DMS53 (cell line): Measurements from ENCODE around the gene ARHGAP8.
"Not testable (repeated sequence)": the region's sequence is repeated elsewhere in the genome, so short reads cannot be mapped to it uniquely, and the experiment has no call there.

Experiments
- DNase-seq: peaks from one replicate; lab custom pipeline; 2025; lab: John Stamatoyannopoulos, UW

ARHGAP8 gene

DNA sequence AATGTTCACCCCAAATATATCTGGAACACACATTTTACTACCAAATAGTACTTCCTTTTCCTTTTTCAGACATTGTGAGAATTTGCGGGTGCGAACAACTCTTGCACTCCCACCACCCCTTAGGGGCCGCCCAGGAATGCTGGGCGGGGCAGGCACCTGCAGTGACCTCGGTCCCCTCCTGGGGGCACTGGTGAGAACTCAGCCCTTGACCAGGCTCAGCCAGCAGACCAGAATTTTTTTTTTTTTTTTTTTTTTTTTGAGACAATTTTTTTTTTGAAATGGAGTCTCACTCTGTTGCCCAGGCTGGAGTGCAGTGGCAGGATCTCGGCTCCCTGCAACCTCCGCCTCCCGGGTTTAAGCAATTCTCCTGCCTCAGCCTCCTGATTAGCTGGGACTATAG is 75.8 kb downstream of the ARHGAP8 start:
- peak; percentile 47 for DNase-seq

DNA sequence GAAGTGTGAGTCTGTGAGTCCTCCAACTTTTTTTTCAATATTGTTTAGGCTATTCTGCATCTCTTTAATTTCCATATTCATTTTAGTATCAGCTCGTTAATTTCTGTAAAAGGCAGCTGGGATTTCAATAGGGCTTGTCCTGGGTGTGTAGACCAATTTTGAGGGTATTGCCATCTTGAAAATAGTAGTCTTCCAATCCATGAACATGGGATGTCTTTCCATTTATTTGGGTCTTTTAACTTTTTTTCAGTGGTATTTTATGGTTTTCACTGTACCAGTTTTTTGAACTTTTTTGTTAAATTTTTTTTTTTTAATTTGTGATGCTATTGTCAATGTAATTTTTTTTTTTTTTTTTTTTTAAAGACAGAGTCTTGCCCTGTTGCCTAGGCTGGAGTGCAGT is 79.5 kb downstream of the ARHGAP8 start:
- no peak for DNase-seq

DNA sequence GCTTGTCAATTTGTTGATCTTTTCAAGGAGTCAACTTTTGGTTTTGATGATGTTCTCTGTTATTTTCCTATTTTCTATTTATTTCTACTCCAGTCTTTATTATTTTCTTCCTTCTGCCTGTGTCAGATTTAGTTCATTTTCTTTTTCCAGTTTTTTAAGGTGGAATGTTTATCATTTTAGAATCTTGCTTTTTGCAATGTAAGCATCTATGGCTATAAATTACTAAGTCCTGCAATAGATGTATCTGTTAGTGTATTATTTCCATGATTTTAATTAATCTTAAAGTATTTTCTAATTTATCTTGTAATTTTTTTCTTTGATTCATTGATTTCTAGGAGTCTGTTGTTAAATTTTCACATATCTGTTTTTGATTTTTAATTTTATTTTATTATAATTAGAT is 81.7 kb downstream of the ARHGAP8 start:
- no peak for DNase-seq

DNA sequence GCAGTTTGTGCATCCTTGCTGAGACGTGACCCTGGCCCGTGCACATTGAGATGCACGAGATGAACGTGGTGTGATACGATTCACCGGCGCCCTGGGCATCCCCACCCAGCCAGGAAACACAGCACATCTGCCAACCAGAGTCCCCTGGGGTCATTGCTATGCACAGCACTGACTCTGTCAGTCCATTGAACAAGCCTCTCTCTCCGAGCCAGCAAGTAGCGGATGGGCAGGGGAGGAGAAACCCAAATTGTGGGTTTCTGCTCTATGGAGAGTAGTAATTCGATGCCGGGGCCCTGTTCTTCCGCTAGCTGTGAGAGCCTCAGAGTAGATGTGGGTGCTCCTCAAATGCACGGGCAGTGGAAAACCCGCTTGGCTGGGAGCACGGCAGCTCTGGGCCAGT is 85.1 kb downstream of the ARHGAP8 start:
- no peak for DNase-seq

DNA sequence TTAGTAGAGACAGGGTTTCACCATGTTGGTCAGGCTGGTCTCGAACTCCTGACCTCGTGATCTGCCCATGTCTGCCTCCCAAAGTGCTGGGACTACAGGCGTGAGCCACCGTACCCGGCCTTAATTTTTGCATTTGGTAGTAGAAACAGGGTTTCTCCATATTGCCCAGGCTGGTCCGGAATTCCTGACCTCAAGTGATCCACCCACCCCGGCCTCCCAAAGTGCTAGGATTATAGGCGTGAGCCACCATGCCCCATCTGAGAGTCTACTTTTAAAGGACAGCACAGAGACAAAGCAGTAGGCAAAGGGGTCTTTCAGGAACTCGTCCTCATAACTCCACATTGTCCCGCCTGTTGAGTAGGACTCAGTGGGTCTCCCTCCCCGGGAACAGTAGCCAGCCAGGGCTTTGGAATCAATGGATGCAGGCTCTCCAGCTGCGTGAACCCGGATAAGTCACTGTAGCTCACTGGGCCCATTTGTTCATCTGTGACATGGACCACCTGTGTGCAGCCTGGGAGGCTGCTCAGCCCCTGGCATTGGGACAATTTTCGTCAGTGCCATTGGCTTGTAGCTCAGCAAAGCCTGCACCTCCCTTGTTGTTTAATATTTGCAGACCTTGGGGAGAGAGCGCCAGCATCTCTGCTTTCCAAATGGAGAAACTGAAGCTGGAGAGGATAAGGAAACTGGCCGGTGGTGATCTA is 86.1 kb downstream of the ARHGAP8 start:
- no peak for DNase-seq

DNA sequence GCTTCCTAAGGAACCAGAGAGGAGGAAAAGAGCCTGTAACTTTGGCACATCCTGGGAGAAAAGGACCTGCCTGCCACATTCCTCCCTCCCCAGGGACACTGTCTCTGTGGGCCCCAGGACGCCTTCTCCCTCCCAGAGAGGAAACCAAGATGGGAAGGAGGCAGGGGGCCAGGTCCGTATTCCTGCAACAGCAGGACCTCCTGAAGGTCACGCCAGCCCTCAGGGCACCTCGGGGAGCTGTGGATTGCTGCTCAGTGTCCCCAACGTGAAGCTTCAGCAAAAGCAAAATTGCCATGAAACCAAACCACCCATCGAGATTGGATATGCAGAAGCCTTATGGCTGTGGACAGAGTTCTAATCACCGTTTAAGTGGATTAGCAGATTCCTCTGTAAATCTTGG is 86.7 kb downstream of the ARHGAP8 start:
- DNase-seq, result no peak

DNA sequence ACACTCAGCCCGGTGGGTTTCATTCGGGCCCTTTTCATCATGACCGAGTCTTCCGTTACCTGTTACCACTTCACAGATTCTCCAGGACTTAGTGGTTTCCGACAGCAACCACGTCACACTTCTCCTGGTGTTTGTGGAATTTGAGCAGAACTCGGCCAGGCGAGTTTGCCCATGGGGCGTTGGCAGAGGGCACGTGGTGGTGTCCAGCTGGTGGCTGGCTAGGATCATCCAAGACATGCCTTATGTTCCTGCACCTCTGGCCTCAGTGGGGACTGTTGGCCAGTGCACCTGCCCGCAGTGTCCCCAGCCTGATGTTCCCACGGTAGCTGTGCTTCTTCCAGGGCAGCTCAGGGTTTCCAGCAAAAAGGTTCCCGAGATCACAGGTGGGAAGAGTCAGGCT is 87.3 kb downstream of the ARHGAP8 start:
- DNase-seq, result no peak

DNA sequence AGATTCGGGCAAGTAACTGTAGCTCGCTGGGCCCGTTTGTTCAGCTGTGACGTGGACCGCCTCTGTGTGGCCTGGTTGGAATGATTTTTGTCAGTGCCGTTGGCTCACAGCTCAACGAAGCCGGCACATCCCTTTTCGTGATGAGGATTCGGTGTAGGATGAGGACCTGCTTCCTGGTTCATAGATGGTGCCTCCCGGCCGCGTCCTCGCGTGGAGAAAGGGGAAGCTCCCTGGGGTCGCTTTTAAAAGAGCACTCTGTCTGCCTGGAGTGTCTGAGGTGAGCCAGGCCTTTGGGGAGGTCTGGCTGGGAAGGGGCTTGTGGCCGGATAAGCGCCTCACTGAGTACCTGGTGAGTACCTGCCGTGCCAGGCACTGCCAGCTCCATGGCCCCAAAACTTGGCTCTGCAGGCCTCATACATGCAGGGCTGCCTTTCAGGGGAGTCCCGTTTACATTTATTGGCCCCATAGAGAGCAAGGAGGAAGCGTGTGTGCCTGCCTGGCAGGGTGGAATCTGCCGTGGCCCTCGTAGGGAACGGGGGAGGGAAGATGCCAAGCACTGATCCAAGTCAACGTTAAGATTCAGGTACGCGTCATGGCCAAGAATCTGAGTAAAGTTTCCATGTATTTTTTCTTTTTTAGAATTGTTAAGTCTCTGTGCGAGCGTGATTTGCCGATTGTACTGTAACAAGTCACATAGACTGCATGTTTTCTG is 88.4 kb downstream of the ARHGAP8 start:
- no peak for DNase-seq

DNA sequence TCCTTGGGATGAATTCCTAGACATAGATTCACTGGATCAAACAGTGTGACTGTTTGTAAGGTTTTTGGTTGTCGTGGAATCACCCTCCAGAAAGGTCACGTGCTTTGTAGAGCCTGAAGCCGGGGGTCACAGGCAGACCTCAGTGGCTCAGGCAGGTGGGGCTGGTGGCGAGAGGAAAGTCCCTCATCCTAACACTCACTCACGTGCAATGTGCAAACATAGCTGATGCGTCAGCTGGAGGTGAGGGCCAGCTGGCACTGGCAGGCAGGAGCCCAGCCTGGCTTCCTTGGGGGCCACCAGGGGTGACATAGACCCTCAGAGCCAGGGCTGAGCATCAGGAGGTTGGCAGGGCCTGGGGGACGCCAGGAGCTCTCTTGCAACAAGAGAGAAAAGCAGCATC is 90.0 kb downstream of the ARHGAP8 start:
- DNase-seq, result peak; percentile 65

DNA sequence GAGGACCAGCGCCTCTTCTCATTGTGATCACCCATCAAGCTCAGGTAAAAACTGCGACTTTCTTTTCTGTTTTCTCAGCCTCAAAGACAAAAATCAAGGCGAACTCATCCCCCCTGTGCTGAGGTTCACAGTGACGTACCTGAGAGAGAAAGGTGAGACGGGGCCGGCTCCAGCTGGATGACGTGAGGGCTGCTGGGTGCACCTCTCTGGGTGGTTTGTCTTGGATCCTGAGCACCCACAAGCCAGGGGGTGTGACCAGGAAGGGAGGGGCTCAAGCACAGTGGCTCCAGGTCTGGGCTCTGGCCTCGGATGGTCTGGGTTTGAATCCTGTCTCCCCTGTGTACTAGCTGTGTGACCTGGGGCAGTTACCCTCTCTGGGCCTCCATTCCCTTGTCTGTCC is 92.8 kb downstream of the ARHGAP8 start:
- no peak for DNase-seq

DNA sequence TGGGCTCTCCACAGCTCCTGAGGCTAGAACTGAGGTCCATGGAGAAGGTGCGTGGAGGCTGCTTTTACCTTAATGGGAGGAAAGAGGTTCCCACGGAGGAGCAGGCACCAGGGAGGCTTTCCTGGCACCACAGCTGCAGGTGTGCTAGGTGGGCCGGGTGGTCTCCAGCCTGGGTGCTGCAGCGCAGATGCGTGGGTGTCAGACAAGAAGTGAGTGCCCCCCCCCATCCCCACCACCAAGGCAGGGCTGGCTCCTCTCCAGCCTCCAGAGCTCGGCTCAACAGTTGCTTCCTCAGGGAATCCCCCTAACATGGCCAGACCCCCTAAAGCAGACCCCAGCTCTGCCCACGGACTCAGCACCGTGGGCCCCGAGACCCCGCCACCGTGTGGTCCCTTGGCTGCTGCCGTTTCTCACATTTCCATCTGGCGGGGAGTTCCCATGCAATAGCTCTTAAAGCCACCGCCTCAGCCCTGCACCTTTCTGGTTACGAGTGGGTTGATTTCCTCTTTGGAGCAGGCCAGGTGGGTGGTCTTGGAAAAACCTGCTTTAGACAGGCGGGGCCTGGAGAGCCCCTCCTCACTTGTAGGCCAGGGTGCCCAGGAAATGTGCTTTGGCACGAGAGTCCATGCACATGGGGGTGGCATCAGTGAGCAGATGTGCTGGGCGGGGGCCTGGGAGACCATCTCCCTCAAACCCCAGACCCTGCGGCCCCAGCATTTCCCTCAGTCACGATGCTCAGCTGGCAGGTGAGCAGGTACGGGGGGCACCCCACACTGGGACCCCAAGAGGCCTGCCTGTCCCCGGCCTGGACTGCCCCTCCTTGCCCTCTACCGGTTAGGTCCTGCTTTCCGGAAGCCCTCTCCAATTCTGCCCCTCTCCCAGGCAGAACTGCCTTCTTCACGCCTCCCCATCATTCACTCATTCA is 93.7 kb downstream of the ARHGAP8 start:
- DNase-seq, result no peak

DNA sequence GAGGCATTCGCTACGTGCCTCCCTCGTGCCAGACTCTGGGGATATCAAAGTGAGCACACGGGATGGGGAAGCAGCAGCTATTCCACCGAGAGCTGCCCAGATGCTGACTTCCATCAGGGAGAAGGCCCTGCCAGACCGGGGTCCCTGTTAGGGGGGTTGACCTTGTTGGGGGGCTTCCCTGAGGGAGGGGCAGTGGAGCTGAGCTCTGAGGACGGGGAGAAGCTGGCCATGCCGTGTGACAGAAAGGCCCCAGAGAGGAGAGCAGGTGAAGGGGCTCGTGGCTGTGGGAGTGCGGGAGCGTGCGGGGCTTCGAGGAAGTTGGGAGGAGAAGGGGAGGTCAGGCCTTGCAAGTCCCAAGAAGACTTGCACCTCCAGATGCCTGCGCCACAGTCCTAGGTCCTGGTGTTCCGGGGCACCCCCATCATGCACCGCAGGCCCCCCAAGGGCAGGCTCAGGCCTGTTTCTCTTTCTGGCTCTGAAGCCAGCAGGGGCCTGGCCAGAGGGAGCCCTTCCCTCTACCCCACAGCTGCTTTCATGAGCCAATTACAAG is 94.4 kb downstream of the ARHGAP8 start:
- no peak for DNase-seq

DNA sequence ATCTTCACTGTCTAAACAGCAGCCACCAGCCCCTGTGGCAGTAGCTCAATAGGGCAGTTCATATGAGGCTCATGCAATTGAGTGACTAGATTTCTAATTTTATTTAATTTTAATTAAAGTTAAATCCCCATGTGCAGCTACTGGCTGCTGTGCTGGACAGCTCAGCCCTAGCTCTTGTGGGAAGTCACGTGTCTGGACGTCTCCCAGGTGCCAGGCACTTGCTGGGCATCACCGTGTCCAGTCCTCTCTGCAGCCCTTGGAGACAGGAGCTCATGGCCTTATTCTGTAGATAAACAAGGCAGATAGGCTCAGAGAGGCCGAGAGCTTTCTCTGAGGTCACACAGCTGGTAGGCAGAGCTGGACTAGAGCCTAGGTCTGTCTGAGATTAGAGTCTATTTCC is 95.0 kb downstream of the ARHGAP8 start:
- no peak for DNase-seq

DNA sequence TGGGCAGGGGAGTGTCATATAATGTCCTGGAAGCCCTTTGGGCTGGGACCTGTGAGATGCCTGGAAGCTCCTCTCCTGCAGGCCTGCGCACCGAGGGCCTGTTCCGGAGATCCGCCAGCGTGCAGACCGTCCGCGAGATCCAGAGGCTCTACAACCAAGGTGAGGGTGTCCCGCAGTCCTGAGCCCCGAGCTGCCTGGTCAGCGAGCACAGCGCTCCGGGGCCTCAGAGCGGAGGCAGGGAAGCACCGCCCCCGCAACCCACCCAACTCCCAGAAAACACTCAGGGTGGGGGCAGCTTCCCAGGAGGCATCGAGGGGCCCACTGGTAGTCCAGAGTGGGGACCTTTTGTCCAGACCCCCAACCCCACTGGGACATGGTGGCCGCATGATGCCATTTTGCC is 95.5 kb downstream of the ARHGAP8 start:
- no peak for DNase-seq

DNA sequence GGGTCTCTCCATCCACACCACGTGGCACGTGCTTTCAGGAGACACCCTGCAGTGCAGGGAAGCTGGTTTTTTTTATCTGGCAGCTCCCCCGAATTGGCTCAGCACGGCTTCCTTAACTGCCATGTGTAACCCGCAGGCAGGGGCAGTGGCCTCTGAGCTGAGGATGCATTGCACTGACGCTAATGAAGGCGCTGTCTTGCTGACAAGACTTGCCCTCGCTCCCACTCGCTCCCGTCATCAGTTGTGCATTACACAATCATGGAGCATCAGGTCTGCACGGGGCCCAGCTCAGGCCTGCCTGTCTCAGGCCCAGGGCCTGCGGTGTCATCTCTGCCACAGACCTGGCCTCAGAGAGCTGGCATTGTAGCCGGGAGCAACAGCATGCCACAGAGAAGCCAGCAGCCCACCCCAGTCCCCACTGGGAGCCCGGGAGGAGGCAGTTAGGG is 95.9 kb downstream of the ARHGAP8 start:
- DNase-seq, result no peak

DNA sequence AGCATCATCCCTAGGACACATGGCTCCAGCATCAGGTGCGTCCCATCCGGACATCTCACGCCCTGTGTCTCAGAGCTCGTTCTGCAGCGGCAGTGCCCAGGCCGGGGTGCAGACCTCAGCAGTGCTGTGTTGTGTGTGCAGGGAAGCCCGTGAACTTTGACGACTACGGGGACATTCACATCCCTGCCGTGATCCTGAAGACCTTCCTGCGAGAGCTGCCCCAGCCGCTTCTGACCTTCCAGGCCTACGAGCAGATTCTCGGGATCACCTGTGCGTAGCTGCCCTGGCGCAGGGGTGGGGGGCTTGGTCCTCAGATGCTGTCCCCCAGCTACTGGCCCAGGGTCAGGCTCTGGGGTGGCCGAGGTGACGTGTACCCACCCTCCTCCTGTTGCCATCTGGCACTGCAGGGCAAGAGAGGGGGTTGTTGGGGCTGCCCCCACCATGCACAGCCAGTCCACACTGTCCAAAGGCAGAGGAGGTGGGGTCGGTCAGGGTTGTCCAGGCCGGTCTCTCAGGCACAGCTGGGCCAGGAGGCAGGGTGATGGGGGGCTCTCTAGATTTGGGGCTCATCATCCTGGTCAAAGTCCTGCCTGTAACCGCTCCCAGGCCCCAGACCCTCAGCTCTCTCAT is 96.5 kb downstream of the ARHGAP8 start:
- no peak for DNase-seq

DNA sequence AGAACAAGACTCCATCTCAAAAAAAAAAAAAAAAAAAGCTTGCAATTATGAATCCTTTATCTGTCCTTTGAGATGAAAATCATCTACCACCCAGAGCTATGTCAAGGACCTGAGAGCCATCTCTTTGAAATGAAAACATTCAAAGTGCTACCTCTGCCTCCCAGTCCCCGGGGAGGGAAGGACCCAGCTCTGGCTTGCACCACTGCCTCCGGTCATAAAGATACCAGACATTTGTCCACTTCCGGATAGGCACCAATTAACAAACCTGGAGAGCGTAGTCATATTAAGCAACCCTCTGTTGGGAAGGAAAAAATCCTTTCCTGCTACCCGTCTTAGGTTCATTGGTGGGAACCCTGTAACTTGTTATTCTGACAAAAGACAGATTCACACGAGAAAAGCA is 98.6 kb downstream of the ARHGAP8 start:
- DNase-seq, result no peak

DNA sequence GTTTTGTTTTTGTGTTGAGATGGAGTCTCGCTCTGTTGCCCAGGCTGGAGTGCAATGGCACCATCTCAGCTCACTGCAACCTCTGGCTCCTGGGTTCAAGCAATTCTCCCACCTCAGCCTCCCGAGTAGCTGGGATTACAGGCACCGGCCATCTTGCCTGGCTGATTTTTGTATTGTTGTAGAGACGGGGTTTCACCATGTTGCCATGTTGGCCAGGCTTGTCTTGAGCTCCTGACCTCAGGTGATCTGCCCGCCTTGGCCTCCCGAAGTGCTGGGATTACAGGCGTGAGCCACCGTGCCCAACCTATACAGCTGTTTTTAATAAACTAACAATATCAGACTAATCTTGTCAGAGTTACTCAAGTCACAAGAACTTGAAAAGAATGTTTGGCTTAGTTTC is 102.3 kb downstream of the ARHGAP8 start:
- not testable (repeated sequence) for DNase-seq

DNA sequence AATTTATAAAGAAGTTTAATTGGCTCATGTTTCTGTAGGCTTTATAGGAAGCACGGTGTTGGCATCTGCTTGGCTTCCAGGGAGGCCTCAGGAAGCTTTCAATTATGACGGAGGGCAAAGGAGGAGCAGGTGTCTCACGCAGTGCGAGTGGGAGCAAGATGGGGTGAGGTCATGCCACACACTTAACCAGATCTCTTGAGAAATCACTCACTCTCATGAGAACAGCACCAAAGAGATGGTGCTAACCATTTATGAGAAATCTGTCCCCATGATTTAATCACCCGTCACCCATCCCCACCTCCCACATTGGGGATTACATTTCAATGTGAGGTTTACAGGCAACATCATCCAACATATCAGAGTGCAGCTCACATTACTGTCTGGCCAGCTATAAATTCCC is 103.5 kb downstream of the ARHGAP8 start:
- no peak for DNase-seq

DNA sequence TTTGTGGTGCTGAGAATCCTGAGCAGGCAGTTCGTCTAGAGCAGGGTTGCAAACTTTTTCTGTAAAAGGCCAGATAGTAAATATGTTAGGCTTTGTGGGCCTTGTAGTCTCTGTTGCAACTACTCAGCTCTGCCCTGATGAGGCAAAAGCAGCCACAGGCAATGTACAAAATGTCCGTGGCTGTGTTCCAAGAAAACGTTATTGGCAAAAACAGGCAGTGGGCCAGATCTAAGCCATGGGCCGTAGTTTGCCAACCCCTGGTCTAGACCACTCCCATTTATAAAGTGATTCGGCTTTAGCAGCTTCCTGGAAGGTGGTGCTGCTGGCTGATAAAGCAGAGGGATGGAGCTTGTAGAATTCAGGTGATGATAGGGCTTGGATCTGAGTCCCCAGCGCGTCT is 106.4 kb downstream of the ARHGAP8 start:
- not testable (repeated sequence) for DNase-seq

DNA sequence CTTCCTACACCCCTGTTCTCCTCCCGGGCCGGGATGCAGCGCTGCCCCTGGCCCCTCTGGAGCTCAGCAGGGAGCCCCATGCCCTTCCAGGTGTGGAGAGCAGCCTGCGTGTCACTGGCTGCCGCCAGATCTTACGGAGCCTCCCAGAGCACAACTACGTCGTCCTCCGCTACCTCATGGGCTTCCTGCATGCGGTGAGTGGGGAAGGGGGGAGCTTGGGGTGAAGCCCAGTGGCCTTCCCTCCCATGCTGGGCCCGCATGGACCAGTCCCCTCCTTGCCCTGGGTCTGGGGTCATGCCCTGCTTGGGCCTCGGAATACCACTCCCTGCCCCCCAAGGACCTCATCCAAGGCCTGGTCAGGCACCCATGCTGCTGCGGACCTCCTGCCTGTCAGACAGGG is 107.3 kb downstream of the ARHGAP8 start:
- DNase-seq, result no peak

DNA sequence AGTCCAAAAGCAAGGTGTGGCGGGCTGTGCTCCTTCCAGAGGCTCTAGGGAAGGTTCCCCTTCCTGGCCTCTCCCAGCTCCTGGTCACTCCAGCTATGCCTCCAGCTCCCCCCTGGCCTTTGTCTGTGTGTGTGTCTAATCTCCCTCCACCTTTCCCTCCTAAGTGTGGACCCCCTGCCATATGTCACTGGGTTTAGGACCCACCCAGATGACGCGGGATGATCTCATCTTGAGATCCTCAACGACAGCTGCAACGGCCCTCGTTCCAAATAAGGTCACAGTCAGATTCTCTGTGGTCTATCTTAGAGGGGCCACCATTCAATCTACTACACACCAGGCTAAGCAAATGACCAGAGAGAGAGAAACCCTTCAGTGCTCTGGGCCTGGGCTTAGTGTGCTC is 107.9 kb downstream of the ARHGAP8 start:
- no peak for DNase-seq
